ENCODE data around the gene TIMM10B.

The TIMM10B gene, protein sequence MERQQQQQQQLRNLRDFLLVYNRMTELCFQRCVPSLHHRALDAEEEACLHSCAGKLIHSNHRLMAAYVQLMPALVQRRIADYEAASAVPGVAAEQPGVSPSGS

DNA sequence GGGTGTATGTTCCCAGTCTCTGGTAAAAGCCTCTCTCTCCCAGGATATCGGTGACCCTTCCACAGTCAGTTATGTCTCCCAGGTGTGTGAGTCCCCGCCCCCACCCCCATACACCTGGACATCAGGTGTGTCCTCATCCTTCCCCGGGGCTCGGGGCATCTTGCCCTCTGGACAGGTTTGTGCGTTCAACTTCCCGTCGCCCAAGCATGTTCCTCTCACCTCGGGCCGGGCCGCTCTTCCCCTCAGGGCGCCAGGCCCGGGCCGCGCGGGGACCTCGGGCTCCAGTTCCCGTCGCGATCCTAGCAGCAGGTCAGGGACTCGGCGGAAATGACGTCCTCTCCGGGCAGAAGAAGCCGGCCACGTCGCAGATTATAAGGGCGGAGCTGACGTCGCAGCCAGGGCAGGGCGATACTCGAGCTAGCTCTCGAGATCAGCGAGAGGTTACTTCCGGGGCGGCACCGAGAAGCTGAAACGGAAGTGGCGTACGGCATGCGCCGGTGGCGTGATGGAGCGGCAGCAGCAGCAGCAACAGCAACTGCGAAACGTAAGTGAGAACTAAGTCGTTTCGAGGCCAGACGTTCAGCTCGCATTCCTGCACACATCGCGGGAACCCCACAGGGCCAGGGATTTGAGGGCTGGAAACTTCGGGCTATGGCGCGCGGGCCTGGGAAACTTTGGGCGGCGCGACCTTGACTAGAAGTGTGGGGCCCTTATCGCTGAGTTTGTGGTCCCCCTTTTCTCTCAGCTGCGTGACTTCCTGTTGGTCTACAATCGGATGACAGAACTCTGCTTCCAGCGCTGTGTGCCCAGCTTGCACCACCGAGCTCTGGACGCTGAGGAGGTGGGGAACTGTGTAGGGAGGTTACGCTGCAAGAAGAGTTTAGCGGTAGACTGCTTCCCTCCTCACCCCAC is at the start of gene TIMM10B, which contains the start of gene ARFIP2:
TIMM10B (plus strand) TSS at position 490 of the 912 bp plus-strand sequence; CDS start at position 506, 16 bp downstream.
ARFIP2 (minus strand) TSS at position 320 of the 912 bp plus-strand sequence. CDS start 910 bp downstream, outside the sequence.
- Histone ChIP-seq H3K9me3 (ENCODE audit: insufficient read depth, low read length) (no peaks in the 10 kb centered on the region), H3K4me3 (ENCODE audit: insufficient read length, low read depth) (peak within 1 kb of the TSS; percentile 98), H3K36me3 (ENCODE audit: insufficient read depth, insufficient read length, low read length) (peaks cover 84% of the 10 kb centered on the region), H3K4me1 (ENCODE audit: insufficient read depth, insufficient read length) (no peaks in the 10 kb centered on the region), H3K9ac (ENCODE audit: insufficient read length, low read depth) (peak within 1 kb of the TSS; percentile 97), H3K27me3 (ENCODE audit: insufficient read depth, insufficient read length) (no peaks in the 10 kb centered on the region)
- DNase-seq (ENCODE audit: low read depth, low spot score) = peak; percentile 96
- no peak for TF ChIP-seq YY1 (IDR thresholded peaks at IDR 0.05; ENCODE audit: insufficient read depth, insufficient read length)
- TF ChIP-seq ZNF274 (IDR thresholded peaks at IDR 0.05; ENCODE audit: low read depth, low read length) = no peak
- TF ChIP-seq SUZ12 (IDR thresholded peaks at IDR 0.05; ENCODE audit: extremely low read depth, insufficient read depth, insufficient read length) = no peak

DNA sequence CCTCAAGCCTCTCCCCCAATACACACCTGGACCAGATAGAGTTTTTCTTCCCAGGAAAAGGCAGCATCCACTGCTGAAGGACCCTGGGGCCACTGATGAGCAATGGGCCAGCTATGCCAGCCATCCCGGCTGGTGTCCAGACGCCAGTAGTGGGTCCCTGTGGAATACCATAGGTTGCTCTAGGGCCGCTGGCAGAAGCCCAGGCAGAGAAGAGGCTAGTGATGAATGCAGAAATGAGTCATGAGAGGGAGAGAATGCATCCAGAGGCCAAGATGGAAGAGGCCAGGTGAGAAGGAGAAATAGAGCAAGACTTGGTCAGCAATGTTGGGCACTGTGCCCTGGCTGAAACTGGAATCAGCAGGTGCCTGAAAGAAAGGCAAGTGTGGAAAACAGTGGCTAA is 49.4 kb upstream of the TIMM10B start:
- no peak for DNase-seq (ENCODE audit: low read depth, low spot score)
- Histone ChIP-seq H3K9me3 (ENCODE audit: insufficient read depth, low read length) (no peaks in the 10 kb centered on the region), H3K9ac (ENCODE audit: insufficient read length, low read depth) (no peak overlapping the region)

DNA sequence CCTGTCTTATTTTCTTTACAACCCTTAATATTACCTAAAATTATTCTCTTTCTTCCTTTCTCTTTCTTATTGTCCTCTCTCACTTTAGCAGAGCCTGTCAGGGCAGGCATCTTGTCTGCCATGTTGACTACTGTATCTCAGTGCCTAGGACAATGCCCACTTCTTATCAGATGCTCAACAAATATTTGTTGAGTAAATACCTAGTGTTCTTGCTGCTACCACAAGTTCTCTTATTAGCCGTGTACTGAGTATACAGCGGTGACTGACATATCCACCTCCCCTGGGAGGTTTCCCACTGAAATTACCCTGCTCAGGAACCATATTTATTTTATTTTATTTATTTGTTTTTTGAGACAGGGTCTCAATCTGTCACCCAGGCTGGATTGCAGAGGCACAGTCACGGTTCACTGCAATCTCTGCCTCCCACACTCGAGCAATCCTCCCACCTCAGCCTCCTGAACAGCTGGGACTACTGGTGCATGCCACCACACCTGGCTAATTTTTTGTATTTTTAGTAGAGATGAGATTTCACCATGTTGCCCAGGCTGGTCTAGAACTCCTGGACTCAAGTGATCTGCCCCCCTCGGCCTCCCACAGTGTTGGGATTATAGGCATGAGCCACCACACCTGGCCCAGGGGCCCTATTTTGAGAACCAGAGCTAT is 47.2 kb upstream of the TIMM10B start:
- Histone ChIP-seq H3K4me3 (ENCODE audit: insufficient read length, low read depth) (no peak overlapping the region), H3K9me3 (ENCODE audit: insufficient read depth, low read length) (no peaks in the 10 kb centered on the region), H3K9ac (ENCODE audit: insufficient read length, low read depth) (no peak overlapping the region), H3K36me3 (ENCODE audit: insufficient read depth, insufficient read length, low read length) (no peaks in the 10 kb centered on the region), H3K27me3 (ENCODE audit: insufficient read depth, insufficient read length) (no peaks in the 10 kb centered on the region), H3K4me1 (ENCODE audit: insufficient read depth, insufficient read length) (no peaks in the 10 kb centered on the region)
- DNase-seq (ENCODE audit: low read depth, low spot score) = no peak
- TF ChIP-seq YY1 (IDR thresholded peaks at IDR 0.05; ENCODE audit: insufficient read depth, insufficient read length) (no peak), ZNF274 (IDR thresholded peaks at IDR 0.05; ENCODE audit: low read depth, low read length) (no peak), SUZ12 (IDR thresholded peaks at IDR 0.05; ENCODE audit: extremely low read depth, insufficient read depth, insufficient read length) (no peak)

More for the DNA sequence above, 49.4 kb upstream of the TIMM10B start:
- TF ChIP-seq ZNF274 (IDR thresholded peaks at IDR 0.05; ENCODE audit: low read depth, low read length) (no peak), YY1 (IDR thresholded peaks at IDR 0.05; ENCODE audit: insufficient read depth, insufficient read length) (no peak), SUZ12 (IDR thresholded peaks at IDR 0.05; ENCODE audit: extremely low read depth, insufficient read depth, insufficient read length) (no peak)
- H3K36me3 ChIP-seq (ENCODE audit: insufficient read depth, insufficient read length, low read length) = no peaks in the 10 kb centered on the region
- H3K4me3 ChIP-seq (ENCODE audit: insufficient read length, low read depth) = no peak overlapping the region
- no peaks in the 10 kb centered on the region for H3K4me1 ChIP-seq (ENCODE audit: insufficient read depth, insufficient read length)
- H3K27me3 ChIP-seq (ENCODE audit: insufficient read depth, insufficient read length) = no peaks in the 10 kb centered on the region

DNA sequence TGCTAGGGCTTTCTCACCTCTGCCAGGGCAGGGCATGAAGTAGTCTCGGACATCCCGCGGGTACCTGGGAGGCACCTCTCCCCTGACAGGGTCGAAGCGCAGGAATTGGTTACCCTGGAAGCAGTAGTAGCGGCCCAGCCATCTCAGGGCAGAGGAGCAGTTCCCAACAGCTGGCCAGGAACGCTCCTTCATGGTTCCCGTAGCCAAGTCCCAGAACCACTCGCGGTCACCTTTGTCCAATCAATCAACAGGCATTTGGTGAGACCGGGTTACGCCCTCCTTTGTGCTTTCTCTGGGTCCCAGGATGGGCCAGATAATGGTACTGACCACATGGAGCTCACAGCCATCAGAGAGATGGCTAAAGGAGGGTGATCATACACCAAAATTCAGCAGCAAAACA is 43.9 kb upstream of the TIMM10B start:
- TF ChIP-seq ZNF274 (IDR thresholded peaks at IDR 0.05; ENCODE audit: low read depth, low read length) (no peak), SUZ12 (IDR thresholded peaks at IDR 0.05; ENCODE audit: extremely low read depth, insufficient read depth, insufficient read length) (no peak), YY1 (IDR thresholded peaks at IDR 0.05; ENCODE audit: insufficient read depth, insufficient read length) (no peak)

DNA sequence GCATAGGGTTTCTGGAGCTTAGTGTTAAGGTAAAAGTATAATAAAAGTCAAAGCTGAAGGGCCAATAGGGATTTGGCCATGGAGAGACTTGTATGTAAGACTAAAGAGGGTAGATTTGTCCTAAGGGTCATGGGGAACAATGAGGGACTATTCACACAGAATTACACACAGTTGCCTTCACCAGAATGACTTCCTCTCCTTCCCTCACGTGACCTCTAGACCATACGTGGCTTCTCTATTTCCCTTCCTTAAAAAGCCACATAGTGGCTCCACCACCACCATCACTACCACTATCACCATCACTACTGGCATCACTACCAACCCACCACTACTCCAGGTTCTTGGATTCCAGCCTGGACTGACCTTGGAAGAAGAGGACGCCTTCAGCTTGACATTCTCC is 43.3 kb upstream of the TIMM10B start:
- TF ChIP-seq YY1 (IDR thresholded peaks at IDR 0.05; ENCODE audit: insufficient read depth, insufficient read length) (no peak), ZNF274 (IDR thresholded peaks at IDR 0.05; ENCODE audit: low read depth, low read length) (no peak), SUZ12 (IDR thresholded peaks at IDR 0.05; ENCODE audit: extremely low read depth, insufficient read depth, insufficient read length) (no peak)
- Histone ChIP-seq H3K36me3 (ENCODE audit: insufficient read depth, insufficient read length, low read length) (no peaks in the 10 kb centered on the region), H3K4me1 (ENCODE audit: insufficient read depth, insufficient read length) (peaks cover 6% of the 10 kb centered on the region)

More for the DNA sequence above, 43.9 kb upstream of the TIMM10B start:
- Histone ChIP-seq H3K9ac (ENCODE audit: insufficient read length, low read depth) (no peak overlapping the region), H3K27me3 (ENCODE audit: insufficient read depth, insufficient read length) (no peaks in the 10 kb centered on the region), H3K4me3 (ENCODE audit: insufficient read length, low read depth) (no peak overlapping the region), H3K36me3 (ENCODE audit: insufficient read depth, insufficient read length, low read length) (no peaks in the 10 kb centered on the region), H3K9me3 (ENCODE audit: insufficient read depth, low read length) (no peaks in the 10 kb centered on the region), H3K4me1 (ENCODE audit: insufficient read depth, insufficient read length) (peaks cover 6% of the 10 kb centered on the region)
- no peak for DNase-seq (ENCODE audit: low read depth, low spot score)

DNA sequence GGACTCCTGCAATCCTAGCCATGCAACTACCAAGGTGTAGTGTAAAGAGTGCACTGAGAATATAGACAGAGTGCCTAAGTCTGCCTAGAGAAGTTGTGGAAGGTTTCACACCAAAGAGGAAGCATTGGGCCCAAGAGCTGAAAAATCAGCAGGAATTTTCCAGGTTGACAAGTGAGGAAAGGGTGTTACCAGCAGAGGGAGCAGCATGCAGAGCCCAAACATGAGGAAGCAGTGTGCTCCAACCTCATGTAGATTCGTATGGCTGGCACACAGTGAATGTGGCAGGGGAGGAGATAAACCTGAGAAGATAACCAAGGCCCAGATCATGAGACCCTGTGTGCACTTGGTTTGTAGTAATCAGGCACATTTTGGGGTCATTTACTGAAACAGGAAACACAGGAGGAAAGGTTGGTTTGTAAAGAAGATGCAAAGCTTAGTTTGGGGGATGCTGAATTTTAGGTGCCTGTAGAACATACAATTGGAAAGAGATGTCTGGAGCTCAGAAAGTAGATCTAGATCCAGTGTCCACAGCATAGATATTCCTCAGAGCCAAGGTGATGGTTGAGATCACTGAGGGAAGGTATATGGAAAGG is 42.2 kb upstream of the TIMM10B start:
- no peaks in the 10 kb centered on the region for H3K36me3 ChIP-seq (ENCODE audit: insufficient read depth, insufficient read length, low read length)
- no peaks in the 10 kb centered on the region for H3K27me3 ChIP-seq (ENCODE audit: insufficient read depth, insufficient read length)
- no peaks in the 10 kb centered on the region for H3K9me3 ChIP-seq (ENCODE audit: insufficient read depth, low read length)
- no peak overlapping the region for H3K9ac ChIP-seq (ENCODE audit: insufficient read length, low read depth)
- no peak for TF ChIP-seq YY1 (IDR thresholded peaks at IDR 0.05; ENCODE audit: insufficient read depth, insufficient read length)
- no peak for TF ChIP-seq ZNF274 (IDR thresholded peaks at IDR 0.05; ENCODE audit: low read depth, low read length)
- no peak for TF ChIP-seq SUZ12 (IDR thresholded peaks at IDR 0.05; ENCODE audit: extremely low read depth, insufficient read depth, insufficient read length)
- peak; percentile 44 for DNase-seq (ENCODE audit: low read depth, low spot score)
- H3K4me3 ChIP-seq (ENCODE audit: insufficient read length, low read depth) = no peak overlapping the region
- peaks cover 6% of the 10 kb centered on the region for H3K4me1 ChIP-seq (ENCODE audit: insufficient read depth, insufficient read length)

More for the DNA sequence above, 43.3 kb upstream of the TIMM10B start:
- no peak overlapping the region for H3K4me3 ChIP-seq (ENCODE audit: insufficient read length, low read depth)
- no peaks in the 10 kb centered on the region for H3K27me3 ChIP-seq (ENCODE audit: insufficient read depth, insufficient read length)
- H3K9ac ChIP-seq (ENCODE audit: insufficient read length, low read depth) = no peak overlapping the region
- DNase-seq (ENCODE audit: low read depth, low spot score) = no peak
- H3K9me3 ChIP-seq (ENCODE audit: insufficient read depth, low read length) = no peaks in the 10 kb centered on the region

Data from NT2/D1 (cell line).